CD1c-positive myeloid dendritic cell (primary cell): ENCODE measurements around the gene ANKRD44.

ENCODE experiments used
- DNase-seq: peaks from one replicate; pipeline ENCODE4 v3.0.0-alpha.2; 2016; ENCODE audit errors: extremely low spot score

The ANKRD44 gene

GRCh38 chr2:197237291-197238042, 73.1 kb downstream of the ANKRD44 start:
- DNase-seq = no peak

- no peak for DNase-seq
Observed at GRCh38 chr2:197236816-197237215, 73.8 kb downstream of the ANKRD44 start.

- no peak for DNase-seq
Observed at GRCh38 chr2:197236159-197236558, 74.4 kb downstream of the ANKRD44 start.

DNA sequence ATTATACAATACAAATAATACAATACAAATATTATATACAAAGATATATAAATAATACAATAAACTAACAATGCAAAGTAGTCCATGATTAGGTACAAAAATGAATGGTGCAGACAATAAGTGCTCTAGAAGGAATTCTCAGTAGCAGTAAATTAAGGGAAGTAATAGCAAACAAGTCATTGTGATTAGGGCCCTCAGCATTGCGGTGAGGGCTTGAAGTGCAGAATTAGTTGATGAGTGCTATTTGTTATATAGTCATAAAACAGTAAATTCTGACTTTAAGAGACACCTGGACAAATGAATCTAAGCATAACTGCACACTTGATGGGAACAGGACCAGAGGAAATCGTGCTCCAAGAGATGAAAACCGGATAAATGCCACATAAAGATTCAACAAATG, 74.9 kb downstream of the ANKRD44 start:
- DNase-seq = peak; percentile 36

- DNase-seq = no peak
Observed at GRCh38 chr2:197234671-197235191, 75.8 kb downstream of the ANKRD44 start.

GRCh38 chr2:197233473-197233872, 77.1 kb downstream of the ANKRD44 start:
- no peak for DNase-seq

DNA sequence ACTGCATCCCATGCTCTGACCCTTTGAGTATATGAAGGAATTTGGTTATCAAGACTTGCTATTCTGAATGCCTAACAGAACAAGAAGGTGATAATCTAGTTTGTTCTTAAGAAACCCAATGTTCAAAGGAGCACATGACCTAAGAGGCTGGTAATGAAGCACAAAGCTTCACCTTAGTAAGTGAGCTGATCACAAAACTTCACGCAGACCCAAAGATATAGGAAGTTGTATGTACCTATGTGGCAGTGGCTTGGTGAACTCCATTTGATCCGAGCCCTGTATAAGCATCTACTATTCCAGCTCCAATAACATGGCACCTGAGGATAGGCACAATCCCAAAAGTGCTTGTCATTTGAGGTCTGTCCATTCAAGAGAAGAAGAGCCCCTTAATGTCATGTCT, 78.6 kb downstream of the ANKRD44 start:
- DNase-seq = no peak

- peak; percentile 31 for DNase-seq
Observed at GRCh38 chr2:197229509-197230443, 80.8 kb downstream of the ANKRD44 start.

DNA sequence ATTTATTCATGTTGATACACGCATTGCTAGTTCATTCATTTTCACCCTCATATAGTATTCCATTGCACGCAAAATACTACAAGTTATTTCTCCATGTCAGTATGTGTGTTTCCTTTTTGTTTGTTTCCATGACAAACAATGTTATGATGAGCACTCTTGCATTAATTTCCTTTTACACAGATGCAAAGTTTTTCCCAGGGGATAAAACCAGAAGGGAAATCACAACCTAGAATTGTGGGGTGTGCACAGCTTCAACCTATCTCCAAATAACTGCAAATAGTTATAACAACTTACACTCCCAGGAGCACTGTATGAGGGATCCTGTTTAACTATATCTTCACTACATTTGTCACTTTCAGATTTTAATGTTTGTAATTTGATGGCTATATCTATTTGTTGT, 87.1 kb downstream of the ANKRD44 start:
- DNase-seq = no peak

- no peak for DNase-seq
Observed at GRCh38 chr2:197219636-197220035, 90.9 kb downstream of the ANKRD44 start.

GRCh38 chr2:197217541-197217940, 93.0 kb downstream of the ANKRD44 start:
- no peak for DNase-seq

DNA sequence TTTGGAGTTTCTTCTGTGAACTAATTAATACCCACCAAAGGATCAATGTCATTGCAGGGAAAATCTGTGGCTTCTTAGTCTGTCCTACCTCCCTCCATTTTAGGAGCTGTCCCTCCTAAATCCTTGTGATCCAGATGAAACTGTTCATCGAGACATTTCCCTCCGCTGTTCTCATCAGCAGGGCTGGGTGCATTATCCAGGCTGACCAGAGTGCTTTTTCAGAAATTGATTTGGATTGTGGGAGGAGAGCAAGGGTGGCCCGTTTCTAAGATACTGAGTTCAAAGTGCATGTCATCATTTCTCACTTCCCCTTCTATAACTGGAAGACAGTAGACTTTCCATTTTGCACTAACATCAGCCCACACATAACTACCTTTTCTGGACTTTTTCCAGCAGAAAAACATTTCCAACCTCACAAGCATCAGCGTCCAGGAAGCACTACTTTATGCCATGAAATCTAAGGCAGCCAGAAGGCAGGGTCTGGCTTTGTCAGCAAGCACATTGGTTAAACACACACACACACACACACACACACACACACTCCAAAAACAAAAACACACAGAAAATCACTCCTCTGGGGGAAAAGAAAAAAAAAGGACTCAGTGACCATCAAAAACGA, 94.1 kb downstream of the ANKRD44 start:
- peak; percentile 82 for DNase-seq

DNA sequence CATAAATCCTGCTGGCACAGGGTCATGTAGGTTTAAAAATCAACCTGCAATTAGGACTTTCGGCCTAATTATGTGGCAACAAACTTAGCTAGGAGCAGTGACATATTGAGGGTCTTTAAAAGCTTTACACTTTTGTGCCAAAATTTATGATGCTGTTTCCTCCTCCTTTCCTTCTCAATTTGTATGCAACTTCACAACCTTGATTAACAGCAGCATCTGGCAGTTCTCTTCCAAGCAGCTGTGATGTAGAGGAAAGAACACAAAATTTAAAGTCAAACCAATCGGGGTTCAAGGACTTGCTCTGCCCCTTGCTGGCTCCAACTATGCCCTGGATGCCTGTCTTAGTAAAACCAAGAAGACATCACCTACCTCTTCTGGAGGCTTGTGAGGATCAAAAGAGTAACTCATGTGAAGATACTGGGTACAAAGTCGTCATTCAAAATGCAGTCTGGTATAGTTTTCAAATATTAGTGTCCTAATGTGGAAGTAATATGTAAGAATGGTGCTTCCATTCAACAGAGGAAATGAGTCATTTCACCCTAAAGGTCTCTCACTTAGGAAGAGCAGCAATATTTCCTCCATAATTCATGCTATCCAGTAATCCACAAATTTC, 94.7 kb downstream of the ANKRD44 start:
- peak; percentile 77 for DNase-seq

DNA sequence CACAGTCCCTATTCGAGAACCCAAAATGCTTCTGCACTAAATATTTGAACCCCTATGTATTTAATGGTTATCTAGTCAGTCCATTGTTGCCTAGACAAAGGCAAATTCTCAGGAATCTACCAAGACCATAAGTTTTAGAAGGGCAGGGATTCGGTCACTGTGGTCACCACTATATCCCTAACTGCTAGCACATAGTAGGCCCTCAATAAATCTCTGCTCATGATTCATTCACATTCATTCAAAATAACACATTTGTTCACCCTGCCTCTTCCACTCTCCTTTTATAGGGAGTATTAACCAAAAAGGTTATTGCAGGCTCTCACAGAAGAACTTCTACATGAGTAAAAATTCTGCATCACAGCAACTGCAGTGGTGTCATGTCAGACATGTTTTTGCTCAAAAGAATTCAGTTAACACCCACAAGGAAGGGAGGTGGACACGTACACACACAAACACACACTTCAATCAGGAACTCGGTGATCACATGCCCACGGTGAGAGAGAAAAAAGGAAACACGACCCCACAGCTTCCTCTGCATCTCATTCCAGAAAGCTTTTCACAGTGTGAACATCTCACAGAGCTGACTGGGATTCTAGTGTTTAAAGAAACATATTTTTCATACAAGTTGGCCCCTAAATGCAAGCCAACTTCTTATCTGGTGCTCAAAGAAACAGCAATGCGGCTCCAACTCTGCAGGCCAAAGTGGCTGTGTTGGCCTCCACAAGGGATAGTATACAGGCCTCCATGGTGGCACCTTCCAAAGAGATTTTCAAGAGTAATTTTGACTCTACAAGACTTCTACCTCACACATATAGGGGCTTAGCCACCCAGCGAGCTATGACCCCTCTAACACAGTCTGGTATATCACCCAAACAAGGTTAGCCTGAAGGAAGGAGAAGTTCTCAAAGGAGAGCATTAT, 98.0 kb downstream of the ANKRD44 start:
- peak; percentile 75 for DNase-seq

DNA sequence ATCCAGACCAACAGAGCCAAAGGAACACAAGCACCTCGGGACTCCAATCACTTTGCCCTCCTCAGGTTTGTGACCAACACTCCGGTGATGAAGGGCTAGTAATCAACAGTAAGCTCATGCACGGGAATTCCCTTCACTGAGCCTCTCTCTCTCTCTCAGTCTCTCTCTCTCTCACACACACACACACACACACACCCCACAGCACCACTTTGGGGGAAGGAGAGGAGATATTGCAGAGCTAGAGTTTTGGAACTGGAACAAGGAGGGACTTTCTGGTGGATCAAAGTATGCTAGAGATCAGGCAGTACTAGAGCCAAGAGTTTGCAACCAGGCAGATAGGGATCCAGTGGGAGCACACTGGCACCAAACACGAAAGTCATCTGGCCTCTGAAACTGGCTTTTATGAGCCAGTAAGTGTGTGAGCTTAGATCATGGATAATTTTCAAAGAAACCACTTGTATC, 98.7 kb downstream of the ANKRD44 start:
- DNase-seq = no peak

DNA sequence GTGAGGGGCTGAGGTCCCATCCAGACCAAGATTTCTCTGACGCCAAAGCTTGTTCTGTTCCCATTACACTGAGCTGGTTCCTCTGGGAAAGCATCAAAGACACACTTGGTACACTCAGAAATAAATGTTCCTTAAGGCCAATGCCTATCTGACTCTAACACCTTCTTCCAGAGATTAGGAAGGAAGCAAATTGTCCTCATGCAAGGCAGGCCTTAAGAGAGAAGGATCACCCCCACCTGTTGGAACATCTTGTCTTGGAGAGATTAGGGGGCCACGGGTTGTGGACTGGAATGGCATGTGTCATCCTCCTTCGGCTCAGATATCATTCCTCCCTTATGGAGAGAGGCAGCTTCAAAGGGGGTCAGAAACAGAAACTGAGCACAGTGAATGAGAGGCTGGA, 100.2 kb downstream of the ANKRD44 start:
- DNase-seq = no peak

GRCh38 chr2:197209742-197210408, 100.7 kb downstream of the ANKRD44 start:
- peak; percentile 24 for DNase-seq

- peak; percentile 45 for DNase-seq
Observed at GRCh38 chr2:197209246-197209645, 101.3 kb downstream of the ANKRD44 start.

GRCh38 chr2:197208841-197209240, 101.7 kb downstream of the ANKRD44 start:
- no peak for DNase-seq

GRCh38 chr2:197208024-197208423, 102.6 kb downstream of the ANKRD44 start:
- no peak for DNase-seq
